ENCODE measurements around the gene PRKN.
"Not testable (repeated sequence)": the region's sequence is repeated elsewhere in the genome, so short reads cannot be mapped to it uniquely, and the experiment has no call there.

PRKN gene

GRCh38 chr6:161826512-161826911 is 901.1 kb downstream of the PRKN start:
- DNase-seq = no peak

GRCh38 chr6:161822204-161822603 is 905.4 kb downstream of the PRKN start:
- not testable (repeated sequence) for DNase-seq

- DNase-seq = no peak
Measured at GRCh38 chr6:161817881-161818280, 909.7 kb downstream of the PRKN start.

GRCh38 chr6:161815965-161816364 is 911.6 kb downstream of the PRKN start:
- no peak for DNase-seq

- no peak for DNase-seq
Measured at GRCh38 chr6:161813156-161813555, 914.4 kb downstream of the PRKN start.

GRCh38 chr6:161809971-161810370 is 917.6 kb downstream of the PRKN start:
- DNase-seq = no peak

GRCh38 chr6:161804838-161805237 is 922.7 kb downstream of the PRKN start:
- no peak for DNase-seq

GRCh38 chr6:161803131-161803530 is 924.4 kb downstream of the PRKN start:
- no peak for DNase-seq

GRCh38 chr6:161802231-161802630 is 925.3 kb downstream of the PRKN start:
- no peak for DNase-seq

- DNase-seq = no peak
Measured at GRCh38 chr6:161798844-161799394, 928.6 kb downstream of the PRKN start.

GRCh38 chr6:161796681-161797080 is 930.9 kb downstream of the PRKN start:
- DNase-seq = no peak

GRCh38 chr6:161792851-161793493 is 934.6 kb downstream of the PRKN start:
- DNase-seq = no peak

GRCh38 chr6:161788531-161788930 is 939.0 kb downstream of the PRKN start:
- DNase-seq = no peak

- no peak for DNase-seq
Measured at GRCh38 chr6:161772176-161772575, 955.4 kb downstream of the PRKN start.

- DNase-seq = no peak
Measured at GRCh38 chr6:161761966-161762365, 965.6 kb downstream of the PRKN start.

- DNase-seq = no peak
Measured at GRCh38 chr6:161755080-161755479, 972.5 kb downstream of the PRKN start.

GRCh38 chr6:161750686-161751085 is 976.9 kb downstream of the PRKN start:
- no peak for DNase-seq

GRCh38 chr6:161749576-161749975 is 978.0 kb downstream of the PRKN start:
- no peak for DNase-seq

- peak; percentile 19 for DNase-seq
Measured at GRCh38 chr6:161748535-161749416, 978.8 kb downstream of the PRKN start.

GRCh38 chr6:161747506-161747905 is 980.1 kb downstream of the PRKN start:
- DNase-seq = no peak

GRCh38 chr6:161745594-161746141 is 981.9 kb downstream of the PRKN start:
- no peak for DNase-seq

- no peak for DNase-seq
Measured at GRCh38 chr6:161745128-161745527, 982.4 kb downstream of the PRKN start.

GRCh38 chr6:161744211-161745067 is 983.1 kb downstream of the PRKN start:
- no peak for DNase-seq

Measured in NCI-H1436 (cell line).